IMR-90 (cell line): ENCODE measurements around the gene PHKB. TPM values are rescaled to one million over a fixed set of nuclear protein-coding genes. Genes with fewer than 3 reads are reported as not detected.

ENCODE experiments used
- ATAC-seq: fragments of 200-7000 bp; cut with Tn5 transposase; 2 replicates; pipeline ENCODE4 v1.9.1; 2020; ENCODE audit warnings: low read depth, mild to moderate bottlenecking, moderate library complexity
- BruUV-seq: library from RNA; stranded (reverse); fragments of 400-500 nt; replicated peaks from 2 replicates; lab custom pipeline; 2021; lab: Mats Ljungman, UMichigan
- CTCF ChIA-PET: fragments of 300-600 bp; formaldehyde crosslinking; extraction: SDS; loops from one replicate; lab custom pipeline; 2021; ENCODE audit warnings: antibody characterized with exemption; lab: Yijun Ruan, JAX
- POLR2A ChIA-PET: fragments of 300-600 bp; sonication (Branson Sonifier 250); formaldehyde crosslinking; loops from one replicate; lab custom pipeline; 2022; ENCODE audit warnings: antibody characterized with exemption; ENCODE audit not compliant: unreplicated experiment; lab: Charles Lee
- DNase-seq: peaks from one replicate; pipeline ENCODE4 v3.0.0; 2013
- H2AFZ ChIP-seq: replicated peaks from 2 replicates; pipeline ENCODE3; 2013; ENCODE audit warnings: low read length, mild to moderate bottlenecking; ENCODE audit not compliant: poor library complexity
- H2AK5ac ChIP-seq: 2 replicates; pipeline ENCODE4 v1.6.1; 2013; ENCODE audit warnings: low read depth, low read length, inconsistent platforms
- H2AK9ac ChIP-seq: replicated peaks from 2 replicates; pipeline ENCODE3; 2013; ENCODE audit warnings: mild to moderate bottlenecking, low read depth, low read length, moderate library complexity; ENCODE audit not compliant: poor library complexity
- H2BK120ac ChIP-seq: 2 replicates; pipeline ENCODE4 v1.6.1; 2013; ENCODE audit warnings: low read depth, low read length, inconsistent platforms
- H2BK15ac ChIP-seq: 3 replicates; pipeline ENCODE4 v1.6.1; 2013; ENCODE audit warnings: low read depth, low read length, inconsistent platforms
- H2BK20ac ChIP-seq: 2 replicates; pipeline ENCODE4 v1.6.1; 2013; ENCODE audit warnings: low read depth, mild to moderate bottlenecking, inconsistent platforms, low read length, moderate library complexity
- H2BK5ac ChIP-seq: 2 replicates; pipeline ENCODE4 v1.6.1; 2013; ENCODE audit warnings: mild to moderate bottlenecking, low read depth, low read length, inconsistent platforms; ENCODE audit not compliant: poor library complexity, severe bottlenecking
- H3K14ac ChIP-seq: replicated peaks from 2 replicates; pipeline ENCODE4 v1.6.1; 2013; ENCODE audit warnings: low read depth, low read length, inconsistent platforms
- H3K18ac ChIP-seq: 2 replicates; pipeline ENCODE4 v1.6.1; 2013; ENCODE audit warnings: low read depth, low read length, control low read depth
- H3K23ac ChIP-seq: 2 replicates; pipeline ENCODE4 v1.6.1; 2013; ENCODE audit warnings: low read depth, low read length, inconsistent platforms
- H3K27ac ChIP-seq: 2 replicates; pipeline ENCODE4 v1.5.1; 2013; ENCODE audit warnings: mild to moderate bottlenecking, control low read depth, low read length; ENCODE audit not compliant: insufficient read depth
- H3K27me3 ChIP-seq: 2 replicates; pipeline ENCODE4 v1.6.1; 2013; ENCODE audit warnings: low read length; ENCODE audit not compliant: control insufficient read depth, insufficient read depth
- H3K36me3 ChIP-seq: 2 replicates; pipeline ENCODE4 v1.6.1; 2013; ENCODE audit warnings: low read length, mixed read lengths; ENCODE audit not compliant: control insufficient read depth, insufficient read depth
- H3K4ac ChIP-seq: 2 replicates; pipeline ENCODE4 v1.6.1; 2013; ENCODE audit warnings: low read depth, low read length, inconsistent platforms
- H3K4me1 ChIP-seq: 2 replicates; pipeline ENCODE4 v1.6.1; 2013; ENCODE audit warnings: low read length, mixed read lengths; ENCODE audit not compliant: control insufficient read depth, insufficient read depth
- H3K4me2 ChIP-seq: 2 replicates; pipeline ENCODE4 v1.6.1; 2013; ENCODE audit warnings: low read depth, mild to moderate bottlenecking, control low read depth, low read length, moderate library complexity
- H3K4me3 ChIP-seq: 2 replicates; pipeline ENCODE4 v1.5.1; 2013; ENCODE audit warnings: low read depth, mild to moderate bottlenecking, control low read depth, low read length, moderate library complexity; ENCODE audit not compliant: insufficient read depth
- H3K56ac ChIP-seq: 2 replicates; pipeline ENCODE4 v1.6.1; 2013; ENCODE audit warnings: low read length, inconsistent platforms; ENCODE audit not compliant: insufficient read depth; ENCODE audit errors: extremely low read depth
- H3K79me1 ChIP-seq, 2 experiments: 2 replicates each; pipeline ENCODE4 v1.6.1; 2013; ENCODE audit warnings: low read length in 2 of 2, inconsistent platforms in 1 of 2, low read depth in 1 of 2
- H3K9ac ChIP-seq: 2 replicates; pipeline ENCODE4 v1.6.1; 2013; ENCODE audit warnings: low read depth, low read length, control low read depth
- H3K9me1 ChIP-seq: 2 replicates; pipeline ENCODE4 v1.6.1; 2013; ENCODE audit warnings: low read length, inconsistent platforms; ENCODE audit not compliant: insufficient read depth
- H3K9me3 ChIP-seq: 2 replicates; pipeline ENCODE4 v1.6.1; 2013; ENCODE audit warnings: low read length; ENCODE audit not compliant: control insufficient read depth, insufficient read depth
- H4K20me1 ChIP-seq: 2 replicates; pipeline ENCODE4 v1.6.1; 2013; ENCODE audit warnings: low read length, inconsistent platforms; ENCODE audit not compliant: insufficient read depth
- H4K5ac ChIP-seq: 2 replicates; pipeline ENCODE4 v1.6.1; 2013; ENCODE audit warnings: mild to moderate bottlenecking, low read depth, low read length, control low read depth
- H4K8ac ChIP-seq, 2 experiments: 2 replicates each; pipeline ENCODE4 v1.6.1; 2013; ENCODE audit warnings: low read depth in 2 of 2, low read length in 2 of 2, control low read depth in 1 of 2, inconsistent platforms in 1 of 2
- H4K91ac ChIP-seq: 2 replicates; pipeline ENCODE4 v1.6.1; 2013; ENCODE audit warnings: low read depth, low read length, inconsistent platforms; ENCODE audit not compliant: insufficient read depth
- BHLHE40 ChIP-seq: fragments of 150-350 bp; IDR thresholded peaks from 2 replicates; pipeline ENCODE4 v1.6.1; 2016; ENCODE audit warnings: mild to moderate bottlenecking, low read depth, low read length
- CEBPB ChIP-seq: IDR thresholded peaks from 2 replicates; pipeline ENCODE4 v1.6.1; 2012; ENCODE audit warnings: low read depth, low read length, improper control_type of control experiment
- MXI1 ChIP-seq: IDR thresholded peaks from 2 replicates; pipeline ENCODE4 v1.6.1; 2012; ENCODE audit warnings: low read depth, mild to moderate bottlenecking, low read length, moderate library complexity, borderline replicate concordance
- NFE2L2 ChIP-seq: fragments of 150-350 bp; IDR thresholded peaks from 2 replicates; pipeline ENCODE4 v1.6.1; 2016; ENCODE audit warnings: low read depth, mild to moderate bottlenecking, low read length
- POLR2A ChIP-seq: IDR thresholded peaks from 2 replicates; pipeline ENCODE4 v1.6.1; 2012; ENCODE audit warnings: mild to moderate bottlenecking, low read depth, low read length
- RAD21 ChIP-seq: IDR thresholded peaks from 2 replicates; pipeline ENCODE4 v1.6.1; 2012; ENCODE audit warnings: low read length, improper control_type of control experiment
- SMC3 ChIP-seq: fragments of 150-350 bp; IDR thresholded peaks from 2 replicates; pipeline ENCODE4 v1.6.1; 2016; ENCODE audit warnings: low read depth, mild to moderate bottlenecking, antibody characterized with exemption, low read length, moderate library complexity
- WGBS, 2 experiments: methylation state at CpG; one replicate each; pipeline versions ENCODE4 v1.1.5 to v1.1.7; 2013; ENCODE audit warnings: missing lambda C conversion rate in 2 of 2; ENCODE audit not compliant: insufficient read length in 1 of 2; ENCODE audit errors: extremely low coverage in 2 of 2; 5-methylcytosine and 5-hydroxymethylcytosine counted together
- dilution Hi-C: fragments of 300-500 bp; cut with HindIII; formaldehyde crosslinking; loops from one replicate; pipeline ENCODE4 v1.14.3; 2018; ENCODE audit warnings: low sequenced_read_pairs; ENCODE audit not compliant: unreplicated experiment
- in situ Hi-C: fragments of 300-500 bp; cut with MboI; formaldehyde crosslinking; loops from 3 replicates; pipeline ENCODE4 v1.14.3; 2019; ENCODE audit warnings: low sequenced_read_pairs, inconsistent platforms, mixed read lengths
- intact Hi-C: fragments of 100-400 bp; cut with micrococcal nuclease; formaldehyde crosslinking; loops from 2 replicates; pipeline ENCODE4 v1.10.0; 2022
- polyA plus RNA-seq, 3 experiments: library from polyadenylated mRNA; depleted of rRNA; stranded (reverse); fragments of >200 nt; gene quantifications; 2 replicates each; pipeline ENCODE4 v1.2.3, GENCODE V29; 2012; ENCODE audit warnings: low replicate concordance in 1 of 3
- total RNA-seq: library from RNA; depleted of rRNA; stranded (reverse); fragments of >200 nt; gene quantifications from 2 replicates; pipeline ENCODE4 v1.2.3, GENCODE V29; 2012
- TF ChIP-seq, protein P1 (sequence below): conservative IDR thresholded peaks from 2 replicates; pipeline ENCODE4 v1.5.1; 2012; ENCODE audit warnings: mild to moderate bottlenecking, low read depth, low read length, improper control_type of control experiment
- TF ChIP-seq, protein P2 (sequence below): fragments of 150-350 bp; IDR thresholded peaks from 2 replicates; pipeline ENCODE4 v1.6.1; 2016; ENCODE audit warnings: low read depth, mild to moderate bottlenecking, low read length, moderate library complexity, borderline replicate concordance

Gene PHKB
- total and polyA plus RNA-seq, 2 of the 4 experiments (the other 2 are of a cell fraction): 24.2 to 58.6 TPM

DNA sequence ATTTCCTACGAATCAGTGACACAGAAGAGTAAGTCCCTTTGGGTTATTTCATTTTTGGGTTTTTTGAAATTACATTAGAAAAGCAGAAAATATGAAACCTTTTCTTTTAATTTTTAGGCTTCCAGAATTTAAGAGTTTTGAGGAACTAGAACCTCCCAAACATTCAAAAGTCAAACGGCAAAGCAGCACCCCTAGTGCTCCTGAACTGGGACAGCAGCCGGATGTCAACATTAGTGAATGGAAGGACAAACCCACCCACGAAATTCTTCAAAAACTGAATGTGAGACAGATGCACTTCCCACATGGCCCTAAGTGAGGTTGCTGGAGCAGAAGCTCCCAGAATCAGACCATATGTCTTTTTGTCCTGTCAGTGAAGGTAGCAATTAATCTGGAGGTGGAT lies 199.4 kb downstream of the PHKB start:
- Histone ChIP-seq H2BK120ac (no peak overlapping the region), H2BK20ac (no peak overlapping the region), H3K9me3 (no peaks in the 10 kb centered on the region), H3K23ac (no peak overlapping the region), H3K79me1 (no peaks in the 10 kb centered on the region), H2BK5ac (no peak overlapping the region), H4K5ac (no peak overlapping the region), H3K9ac (no peak overlapping the region), H3K18ac (no peak overlapping the region), H3K27me3 (no peaks in the 10 kb centered on the region), H3K56ac (no peak overlapping the region), H3K4ac (no peak overlapping the region), H3K9me1 (no peaks in the 10 kb centered on the region), H3K36me3 (peaks cover 5% of the 10 kb centered on the region), H4K20me1 (no peaks in the 10 kb centered on the region), H3K4me3 (no peak overlapping the region), H3K4me1 (peaks cover 3% of the 10 kb centered on the region; the same call in 1 of the 2 replicates), H3K27ac (no peak overlapping the region), H2AFZ (no peak overlapping the region), H2AK5ac (no peak overlapping the region), H2AK9ac (no peak overlapping the region), H4K91ac (no peak overlapping the region), H2BK15ac (no peak overlapping the region), H3K4me2 (no peak overlapping the region), H3K14ac (no peak overlapping the region), H4K8ac (no peak overlapping the region)
- ATAC-seq (no peak), DNase-seq (no peak)
- BruUV-seq: no TSS peak
- in situ Hi-C loops: loop anchor here (25.0 kb wide), 1 partner anchor 498 kb away; no protein-coding TSS in a partner anchor
- POLR2A ChIA-PET: no interaction called here
- intact Hi-C loops: no loop called here
- CTCF ChIA-PET: no interaction called here
- dilution Hi-C loops: no loop called here
- TF ChIP-seq CEBPB: no peak
- TF ChIP-seq SMC3: no peak
- TF ChIP-seq, protein P1, sequence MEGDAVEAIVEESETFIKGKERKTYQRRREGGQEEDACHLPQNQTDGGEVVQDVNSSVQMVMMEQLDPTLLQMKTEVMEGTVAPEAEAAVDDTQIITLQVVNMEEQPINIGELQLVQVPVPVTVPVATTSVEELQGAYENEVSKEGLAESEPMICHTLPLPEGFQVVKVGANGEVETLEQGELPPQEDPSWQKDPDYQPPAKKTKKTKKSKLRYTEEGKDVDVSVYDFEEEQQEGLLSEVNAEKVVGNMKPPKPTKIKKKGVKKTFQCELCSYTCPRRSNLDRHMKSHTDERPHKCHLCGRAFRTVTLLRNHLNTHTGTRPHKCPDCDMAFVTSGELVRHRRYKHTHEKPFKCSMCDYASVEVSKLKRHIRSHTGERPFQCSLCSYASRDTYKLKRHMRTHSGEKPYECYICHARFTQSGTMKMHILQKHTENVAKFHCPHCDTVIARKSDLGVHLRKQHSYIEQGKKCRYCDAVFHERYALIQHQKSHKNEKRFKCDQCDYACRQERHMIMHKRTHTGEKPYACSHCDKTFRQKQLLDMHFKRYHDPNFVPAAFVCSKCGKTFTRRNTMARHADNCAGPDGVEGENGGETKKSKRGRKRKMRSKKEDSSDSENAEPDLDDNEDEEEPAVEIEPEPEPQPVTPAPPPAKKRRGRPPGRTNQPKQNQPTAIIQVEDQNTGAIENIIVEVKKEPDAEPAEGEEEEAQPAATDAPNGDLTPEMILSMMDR: no peak
- TF ChIP-seq POLR2A: no peak
- TF ChIP-seq BHLHE40: no peak
- no peak for TF ChIP-seq RAD21
- TF ChIP-seq, protein P2, sequence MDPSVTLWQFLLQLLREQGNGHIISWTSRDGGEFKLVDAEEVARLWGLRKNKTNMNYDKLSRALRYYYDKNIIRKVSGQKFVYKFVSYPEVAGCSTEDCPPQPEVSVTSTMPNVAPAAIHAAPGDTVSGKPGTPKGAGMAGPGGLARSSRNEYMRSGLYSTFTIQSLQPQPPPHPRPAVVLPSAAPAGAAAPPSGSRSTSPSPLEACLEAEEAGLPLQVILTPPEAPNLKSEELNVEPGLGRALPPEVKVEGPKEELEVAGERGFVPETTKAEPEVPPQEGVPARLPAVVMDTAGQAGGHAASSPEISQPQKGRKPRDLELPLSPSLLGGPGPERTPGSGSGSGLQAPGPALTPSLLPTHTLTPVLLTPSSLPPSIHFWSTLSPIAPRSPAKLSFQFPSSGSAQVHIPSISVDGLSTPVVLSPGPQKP: no peak
- TF ChIP-seq MXI1: no peak
- no peak for TF ChIP-seq NFE2L2
- no CpG with 5 or more reads among the region's 4 CpGs for WGBS, 2 experiments
